Measurements from ENCODE around the gene GMIP. TPM values are rescaled to one million over a fixed set of nuclear protein-coding genes. Genes with fewer than 3 reads are reported as not detected.

The GMIP gene
- total RNA-seq, 1 donor from 2014 or later, result 3.2 TPM

DNA sequence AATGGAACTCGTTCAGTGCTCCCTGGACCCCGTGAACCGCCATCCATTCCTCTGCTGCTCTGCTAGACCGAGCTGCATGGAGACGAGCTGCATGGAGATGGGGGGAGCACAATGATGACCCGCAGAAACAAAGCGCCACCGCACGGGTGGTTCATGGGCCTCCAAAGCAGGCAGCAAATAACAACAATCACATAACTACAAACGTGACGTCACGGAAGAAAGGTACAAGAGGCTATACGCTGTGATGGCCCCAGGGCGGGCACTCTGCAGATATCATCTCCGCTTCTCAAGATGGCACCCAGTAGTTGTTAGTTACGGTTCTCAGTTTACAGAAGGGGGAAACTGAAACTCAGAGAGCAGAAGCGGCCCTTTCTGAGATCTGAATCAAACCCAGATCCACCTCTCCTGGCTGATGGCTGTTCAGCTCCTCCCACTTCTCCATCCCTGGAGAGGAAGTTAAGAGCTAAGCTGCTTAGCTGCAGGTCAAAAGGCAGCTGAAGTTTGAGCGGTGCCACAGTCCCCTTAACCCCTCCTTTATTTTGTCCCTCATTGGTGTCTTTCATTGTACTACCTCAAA lies 18.3 kb upstream of the GMIP start:
- no peak overlapping the region for H3K4me3 ChIP-seq (ENCODE audit: low read depth, low read length)
- DNase-seq (ENCODE audit: low read depth) (no peak), FAIRE-seq (no peak)
- H3K36me3 ChIP-seq (ENCODE audit: control insufficient read depth, insufficient read depth, low read length), result peaks cover 24% of the 10 kb centered on the region
- TF ChIP-seq, protein P1, sequence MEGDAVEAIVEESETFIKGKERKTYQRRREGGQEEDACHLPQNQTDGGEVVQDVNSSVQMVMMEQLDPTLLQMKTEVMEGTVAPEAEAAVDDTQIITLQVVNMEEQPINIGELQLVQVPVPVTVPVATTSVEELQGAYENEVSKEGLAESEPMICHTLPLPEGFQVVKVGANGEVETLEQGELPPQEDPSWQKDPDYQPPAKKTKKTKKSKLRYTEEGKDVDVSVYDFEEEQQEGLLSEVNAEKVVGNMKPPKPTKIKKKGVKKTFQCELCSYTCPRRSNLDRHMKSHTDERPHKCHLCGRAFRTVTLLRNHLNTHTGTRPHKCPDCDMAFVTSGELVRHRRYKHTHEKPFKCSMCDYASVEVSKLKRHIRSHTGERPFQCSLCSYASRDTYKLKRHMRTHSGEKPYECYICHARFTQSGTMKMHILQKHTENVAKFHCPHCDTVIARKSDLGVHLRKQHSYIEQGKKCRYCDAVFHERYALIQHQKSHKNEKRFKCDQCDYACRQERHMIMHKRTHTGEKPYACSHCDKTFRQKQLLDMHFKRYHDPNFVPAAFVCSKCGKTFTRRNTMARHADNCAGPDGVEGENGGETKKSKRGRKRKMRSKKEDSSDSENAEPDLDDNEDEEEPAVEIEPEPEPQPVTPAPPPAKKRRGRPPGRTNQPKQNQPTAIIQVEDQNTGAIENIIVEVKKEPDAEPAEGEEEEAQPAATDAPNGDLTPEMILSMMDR (IDR thresholded peaks at IDR 0.05; ENCODE audit: insufficient read depth, low read length, severe bottlenecking), result no peak
- no peaks in the 10 kb centered on the region for H3K27me3 ChIP-seq (ENCODE audit: control insufficient read depth, insufficient read depth, low read length)

DNA sequence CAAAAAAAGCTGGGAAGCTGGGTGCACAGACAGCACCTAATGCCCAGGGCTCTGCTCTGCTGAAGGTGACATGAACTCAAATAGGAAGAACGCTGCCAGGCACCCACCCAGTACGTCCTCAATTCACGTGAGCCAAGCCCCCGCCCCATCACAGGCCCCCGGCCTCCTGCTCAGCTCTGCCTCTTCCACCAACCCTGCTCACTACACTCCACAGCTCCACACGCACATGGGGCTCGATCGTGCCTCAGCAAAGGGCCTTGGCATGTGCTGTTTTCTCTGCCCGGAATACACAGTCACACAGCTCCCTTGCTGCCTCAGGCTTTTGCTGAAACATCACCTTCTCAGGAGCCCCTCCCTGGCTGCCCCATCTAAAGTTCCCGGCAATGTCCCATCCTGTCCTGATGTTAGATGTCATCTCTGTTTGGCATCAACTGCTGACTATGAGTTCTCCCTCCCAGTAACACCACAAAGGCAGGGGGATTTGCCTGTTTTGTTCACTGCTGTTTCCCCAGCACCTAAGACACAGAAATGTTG lies 17.8 kb upstream of the GMIP start:
- no peaks in the 10 kb centered on the region for H3K27me3 ChIP-seq (ENCODE audit: control insufficient read depth, insufficient read depth, low read length)
- peaks cover 26% of the 10 kb centered on the region for H3K36me3 ChIP-seq (ENCODE audit: control insufficient read depth, insufficient read depth, low read length)
- DNase-seq (ENCODE audit: low read depth), result no peak
- H3K4me3 ChIP-seq (ENCODE audit: low read depth, low read length), result no peak overlapping the region
- no peak for FAIRE-seq
- TF ChIP-seq, protein P1 (IDR thresholded peaks at IDR 0.05; ENCODE audit: insufficient read depth, low read length, severe bottlenecking), result no peak

DNA sequence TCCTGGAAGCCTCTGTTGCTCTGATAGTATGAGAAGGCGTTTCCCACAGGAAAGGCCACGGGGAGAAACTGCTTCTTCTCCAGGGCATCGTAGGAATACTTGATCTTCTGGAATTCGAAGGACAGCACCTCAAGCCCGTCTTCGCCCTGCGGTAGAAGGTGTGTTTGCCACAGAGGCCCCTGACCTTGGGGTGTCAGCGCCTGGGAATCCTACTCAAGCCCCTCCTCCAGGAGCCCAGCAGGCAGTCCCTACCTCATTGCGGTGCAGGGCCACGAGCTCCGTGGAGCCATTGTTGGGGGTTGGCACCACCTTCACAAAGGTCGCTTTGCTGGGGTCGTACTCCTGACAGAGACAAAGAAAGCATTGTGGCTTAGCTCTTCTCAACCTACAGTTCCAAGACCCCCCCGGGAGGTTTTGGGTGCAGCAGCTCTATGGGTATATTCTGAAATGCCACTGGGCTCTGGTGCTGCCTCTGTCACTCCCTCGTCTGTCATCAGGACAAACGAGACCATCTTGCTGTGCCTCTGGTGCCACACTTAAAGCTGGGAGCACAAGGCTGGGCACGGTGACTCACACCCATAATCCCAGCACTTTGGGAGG lies 16.3 kb upstream of the GMIP start:
- DNase-seq (ENCODE audit: low read depth) (no peak), FAIRE-seq (no peak)
- H3K27me3 ChIP-seq (ENCODE audit: control insufficient read depth, insufficient read depth, low read length), result no peaks in the 10 kb centered on the region
- H3K4me3 ChIP-seq (ENCODE audit: low read depth, low read length), result no peak overlapping the region
- TF ChIP-seq, protein P1 (IDR thresholded peaks at IDR 0.05; ENCODE audit: insufficient read depth, low read length, severe bottlenecking), result no peak
- H3K36me3 ChIP-seq (ENCODE audit: control insufficient read depth, insufficient read depth, low read length), result peaks cover 38% of the 10 kb centered on the region

DNA sequence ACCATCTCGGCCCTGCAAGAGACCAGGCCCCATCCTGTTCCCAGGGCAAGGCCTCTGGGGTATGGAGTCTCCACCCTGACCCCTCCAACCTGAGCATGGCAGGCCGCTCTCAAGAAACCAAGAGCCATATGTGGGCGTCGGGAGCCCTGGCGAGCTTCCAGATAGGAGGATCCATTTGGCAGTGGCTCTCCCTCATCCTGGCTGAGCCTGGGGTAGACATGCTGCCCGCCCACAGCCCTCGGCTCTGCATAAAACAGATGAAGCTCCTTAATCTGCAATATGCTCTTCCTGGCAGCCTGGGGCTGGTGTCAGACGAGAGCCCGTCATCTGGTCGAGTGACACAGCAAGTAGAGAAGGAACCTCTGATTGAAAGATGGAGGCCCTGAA lies 13.9 kb upstream of the GMIP start:
- TF ChIP-seq, protein P1 (IDR thresholded peaks at IDR 0.05; ENCODE audit: insufficient read depth, low read length, severe bottlenecking), result no peak
- Histone ChIP-seq H3K36me3 (ENCODE audit: control insufficient read depth, insufficient read depth, low read length) (peaks cover 50% of the 10 kb centered on the region), H3K4me3 (ENCODE audit: low read depth, low read length) (no peak overlapping the region), H3K27me3 (ENCODE audit: control insufficient read depth, insufficient read depth, low read length) (no peaks in the 10 kb centered on the region)
- no peak for DNase-seq (ENCODE audit: low read depth)
- FAIRE-seq, result no peak

DNA sequence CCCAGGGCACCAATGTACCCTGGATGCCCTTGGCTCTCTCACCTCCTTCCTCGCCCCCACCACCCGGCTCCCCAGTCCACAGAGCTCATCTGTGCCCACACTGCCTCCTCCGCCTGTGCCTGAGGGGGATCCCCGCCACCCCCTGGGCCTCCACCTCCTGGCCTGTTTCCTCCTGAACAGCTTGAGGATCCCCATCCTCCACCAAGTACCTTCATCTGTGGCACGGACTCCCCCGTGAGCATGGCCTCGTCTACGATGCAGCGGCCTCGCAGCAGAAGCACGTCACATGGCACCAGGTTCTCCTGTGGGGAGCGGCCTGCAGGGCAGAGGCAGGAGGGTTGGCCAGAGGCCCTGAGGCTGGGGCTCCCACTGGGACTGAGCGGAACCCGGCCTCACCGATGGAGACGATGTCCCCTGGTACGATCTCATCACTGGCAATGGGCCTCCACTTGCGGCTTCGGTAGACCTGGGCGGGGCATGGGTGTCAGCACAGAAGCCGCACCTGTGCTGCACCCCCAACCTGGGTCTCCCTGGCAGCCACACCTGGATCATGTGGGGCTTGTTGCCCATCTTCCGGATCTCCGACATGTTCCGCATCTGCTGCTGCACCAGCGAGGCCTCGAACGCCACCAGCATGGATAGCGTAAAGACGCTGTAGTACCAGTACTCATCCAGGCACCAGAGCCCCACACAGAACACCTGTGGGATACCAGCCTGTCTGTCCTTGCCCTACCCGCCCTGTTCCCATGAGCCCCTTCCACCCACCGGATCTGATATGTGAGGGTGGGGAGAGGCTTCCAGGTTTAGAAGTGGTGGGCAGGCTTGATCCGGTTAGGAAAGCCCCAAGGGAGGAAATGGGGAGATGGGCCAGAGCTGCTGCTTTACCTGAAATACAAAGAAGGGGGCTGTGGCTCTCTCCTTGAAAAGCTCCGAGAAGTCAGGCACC lies 13.3 kb upstream of the GMIP start:
- DNase-seq (ENCODE audit: low read depth), result no peak
- FAIRE-seq, result no peak
- TF ChIP-seq, protein P1 (IDR thresholded peaks at IDR 0.05; ENCODE audit: insufficient read depth, low read length, severe bottlenecking), result no peak
- Histone ChIP-seq H3K27me3 (ENCODE audit: control insufficient read depth, insufficient read depth, low read length) (no peaks in the 10 kb centered on the region), H3K4me3 (ENCODE audit: low read depth, low read length) (no peak overlapping the region), H3K36me3 (ENCODE audit: control insufficient read depth, insufficient read depth, low read length) (peaks cover 54% of the 10 kb centered on the region)

All from bronchial epithelial cell (primary cell).